Mucosa of descending colon (tissue), 3 donors: ENCODE data around the gene ABCA2. TPM values are rescaled to one million over a fixed set of nuclear protein-coding genes. Genes with fewer than 3 reads are reported as not detected.

Experiments used
- ATAC-seq: fragments of 200-7000 bp; cut with Tn5 transposase; one replicate; pipeline ENCODE4 v1.9.1; 2020; ENCODE audit warnings: mild to moderate bottlenecking, moderate library complexity
- DNase-seq, 3 donors: peaks; one replicate each; pipeline ENCODE4 v3.0.0-alpha.2; 2020
- H3K36me3 ChIP-seq: fragments of 200-600 bp; one replicate; pipeline ENCODE4 v1.8.0; 2021; ENCODE audit warnings: low read depth, mild to moderate bottlenecking
- H3K4me1 ChIP-seq: fragments of 200-600 bp; one replicate; pipeline ENCODE4 v1.8.0; 2021; ENCODE audit warnings: low read depth, mild to moderate bottlenecking
- H3K4me3 ChIP-seq: fragments of 200-600 bp; one replicate; pipeline ENCODE4 v1.8.0; 2021; ENCODE audit warnings: mild to moderate bottlenecking
- H3K9me3 ChIP-seq: fragments of 200-600 bp; one replicate; pipeline ENCODE4 v1.8.0; 2021; ENCODE audit warnings: mild to moderate bottlenecking
- CTCF ChIP-seq: fragments of 200-600 bp; IDR thresholded peaks from one replicate; pipeline ENCODE4 v1.8.0; 2022; ENCODE audit warnings: antibody characterized with exemption, mild to moderate bottlenecking
- intact Hi-C, 2 donors: fragments of 100-400 bp; cut with DNase I in 1 of 2; cut with micrococcal nuclease in 1 of 2; formaldehyde crosslinking; loops; one replicate each; pipeline versions ENCODE4 v1.11.0 to v1.11.1; 2022; cut with DNase I, micrococcal nuclease
- total RNA-seq, 3 donors: library from RNA; stranded (reverse); fragmentation: NEBNext Ultra II Directional in 2 of 3; extraction: Animal tissue kit (Norgen Biotek cat#: 25700) in 2 of 3; gene quantifications; one replicate each; pipeline versions ENCODE4 v1.2.1 to v1.2.4, GENCODE V29; 2021 to 2023
- donor health status: DM: no; HTN: no; CAD: no; lungs with moderate emphysema.
- donor health status: DM: no; HTN: no; CAD: no.
- donor health status: DM: no; HTN: yes; CAD: no.

ABCA2 gene
- total RNA-seq, 3 donors from 2014 or later = 20.1 to 77.2 (median 48.0) TPM

GRCh38 chr9:136960212-136960937, 67.7 kb downstream of the ABCA2 start:
- Histone ChIP-seq H3K36me3 (no peaks in the 10 kb centered on the region), H3K4me1 (peaks cover 9% of the 10 kb centered on the region), H3K4me3 (no peak overlapping the region), H3K9me3 (no peaks in the 10 kb centered on the region)
- ATAC-seq = peak; percentile 10
- intact Hi-C loops = no loop called here
- peak in 1 of 3 donors; percentile 70 for DNase-seq
- TF ChIP-seq CTCF = no peak

GRCh38 chr9:136958898-136959850, 68.9 kb downstream of the ABCA2 start:
- no peak for TF ChIP-seq CTCF
- intact Hi-C loops = no loop called here
- DNase-seq (no peak), ATAC-seq (no peak)
- Histone ChIP-seq H3K36me3 (no peaks in the 10 kb centered on the region), H3K4me3 (no peak overlapping the region), H3K4me1 (peaks cover 4% of the 10 kb centered on the region), H3K9me3 (no peaks in the 10 kb centered on the region)

GRCh38 chr9:136958473-136958872, 69.6 kb downstream of the ABCA2 start:
- H3K36me3 ChIP-seq = no peaks in the 10 kb centered on the region
- ATAC-seq = no peak
- H3K9me3 ChIP-seq = no peaks in the 10 kb centered on the region
- no peak for TF ChIP-seq CTCF
- DNase-seq = no peak
- H3K4me3 ChIP-seq = no peak overlapping the region
- no peaks in the 10 kb centered on the region for H3K4me1 ChIP-seq
- intact Hi-C loops = no loop called here

- ATAC-seq (no peak), DNase-seq (no peak)
- H3K4me1 ChIP-seq = no peaks in the 10 kb centered on the region
- no peaks in the 10 kb centered on the region for H3K9me3 ChIP-seq
- intact Hi-C loops = no loop called here
- TF ChIP-seq CTCF = no peak
- no peaks in the 10 kb centered on the region for H3K36me3 ChIP-seq
- no peak overlapping the region for H3K4me3 ChIP-seq
These were observed 70.1 kb downstream of the ABCA2 start for GRCh38 chr9:136957901-136958300.

GRCh38 chr9:136957461-136957860, 70.6 kb downstream of the ABCA2 start:
- DNase-seq (no peak), ATAC-seq (no peak)
- Histone ChIP-seq H3K4me1 (no peaks in the 10 kb centered on the region), H3K36me3 (no peaks in the 10 kb centered on the region), H3K4me3 (no peak overlapping the region), H3K9me3 (no peaks in the 10 kb centered on the region)
- TF ChIP-seq CTCF = no peak
- intact Hi-C loops = no loop called here

Other genes with a start within 250 kb of the ABCA2 start
- 100 to 1,000 TPM; 110 to 373 (median 127) TPM for gene TMEM141, start 236.9 kb downstream of the ABCA2 start, total RNA-seq
- 10 to 100 TPM in 1 of 3 donors, 1 to 10 TPM in 2; 4.0 to 38.0 (median 7.0) TPM for gene CCDC183, start 231.9 kb downstream of the ABCA2 start, total RNA-seq
- gene RABL6, start 220.3 kb downstream of the ABCA2 start, total RNA-seq = 100 to 1,000 TPM in 2 of 3 donors, 10 to 100 TPM in 1; 92.1 to 142 (median 112) TPM
- gene AJM1, start 185.8 kb downstream of the ABCA2 start, total RNA-seq = 10 to 100 TPM in 2 of 3 donors, 1 to 10 TPM in 1; 7.4 to 21.6 (median 16.4) TPM
- gene PHPT1, start 178.8 kb downstream of the ABCA2 start, total RNA-seq = 100 to 1,000 TPM in 2 of 3 donors, 10 to 100 TPM in 1; 96.4 to 163 (median 102) TPM
- 10 to 100 TPM; 15.4 to 43.8 (median 18.5) TPM for gene MAMDC4, start 175.9 kb downstream of the ABCA2 start, total RNA-seq
- 100 to 1,000 TPM; 311 to 445 (median 397) TPM for gene EDF1, start 161.9 kb downstream of the ABCA2 start, total RNA-seq
- 10 to 100 TPM; 19.6 to 28.2 (median 21.1) TPM for gene TRAF2, start 141.7 kb downstream of the ABCA2 start, total RNA-seq
- gene FBXW5, start 83.5 kb downstream of the ABCA2 start, total RNA-seq = 100 to 1,000 TPM; 127 to 197 (median 142) TPM
- 10 to 100 TPM in 2 of 3 donors, 1 to 10 TPM in 1; 3.2 to 15.4 (median 10.4) TPM for gene C8G, start 83.0 kb downstream of the ABCA2 start, total RNA-seq
- gene LCN12, start 76.0 kb downstream of the ABCA2 start, total RNA-seq = 10 to 100 TPM in 1 of 3 donors, 1 to 10 TPM in 2; 6.8 to 10.7 (median 7.6) TPM
- gene PTGDS, start 50.7 kb downstream of the ABCA2 start, total RNA-seq = 10 to 100 TPM in 2 of 3 donors, 1 to 10 TPM in 1; 2.5 to 45.4 (median 16.1) TPM
- under 1 TPM in 2 of 3 donors, not detected in 1; 0.17 to 0.76 TPM for gene LCNL1, start 45.2 kb downstream of the ABCA2 start, total RNA-seq
- gene PAXX, start 35.8 kb downstream of the ABCA2 start, total RNA-seq = 10 to 100 TPM; 32.0 to 39.9 (median 34.1) TPM
- 1 to 10 TPM in 1 of 3 donors, under 1 TPM in 2; 0.82 to 1.9 (median 0.99) TPM for gene CLIC3, start 31.7 kb downstream of the ABCA2 start, total RNA-seq
- under 1 TPM in 2 of 3 donors, not detected in 1; 0.14 to 0.27 TPM for gene FUT7, start 3.9 kb upstream of the ABCA2 start, total RNA-seq
- 100 to 1,000 TPM in 1 of 3 donors, 10 to 100 TPM in 2; 78.6 to 177 (median 83.0) TPM for gene NPDC1, start 17.9 kb upstream of the ABCA2 start, total RNA-seq
- gene ENTPD2, start 25.8 kb upstream of the ABCA2 start, total RNA-seq = 10 to 100 TPM in 2 of 3 donors, 1 to 10 TPM in 1; 7.7 to 26.8 (median 10.7) TPM
- 10 to 100 TPM in 1 of 3 donors, 1 to 10 TPM in 2; 2.7 to 11.2 (median 6.0) TPM for gene SAPCD2, start 42.3 kb upstream of the ABCA2 start, total RNA-seq
- gene UAP1L1, start 49.3 kb upstream of the ABCA2 start, total RNA-seq = 10 to 100 TPM; 10.5 to 13.6 (median 12.8) TPM
- 10 to 100 TPM; 36.1 to 55.4 (median 52.7) TPM for gene MAN1B1, start 58.7 kb upstream of the ABCA2 start, total RNA-seq
- gene DPP7, start 86.5 kb upstream of the ABCA2 start, total RNA-seq = 100 to 1,000 TPM in 1 of 3 donors, 10 to 100 TPM in 2; 47.0 to 114 (median 51.5) TPM
- 1 to 10 TPM in 1 of 3 donors, under 1 TPM in 1, not detected in 1; 0.36 to 2.6 TPM for gene GRIN1, start 110.9 kb upstream of the ABCA2 start, total RNA-seq
- gene LRRC26, start 141.8 kb upstream of the ABCA2 start, total RNA-seq = 10 to 100 TPM; 18.7 to 63.0 (median 58.9) TPM
- gene TMEM210, start 143.8 kb upstream of the ABCA2 start, total RNA-seq = 1 to 10 TPM in 1 of 3 donors, not detected in 2; 1.0 TPM
- gene ANAPC2, start 160.3 kb upstream of the ABCA2 start, total RNA-seq = 10 to 100 TPM; 60.8 to 65.9 (median 61.7) TPM
- gene SSNA1, start 160.4 kb upstream of the ABCA2 start, total RNA-seq = 10 to 100 TPM; 56.7 to 71.1 (median 64.0) TPM
- 100 to 1,000 TPM in 2 of 3 donors, 10 to 100 TPM in 1; 73.8 to 170 (median 122) TPM for gene TPRN, start 172.5 kb upstream of the ABCA2 start, total RNA-seq
- gene TMEM203, start 177.4 kb upstream of the ABCA2 start, total RNA-seq = 10 to 100 TPM; 30.6 to 40.4 (median 40.0) TPM
- 10 to 100 TPM; 15.9 to 19.7 (median 19.0) TPM for gene NDOR1, start 177.5 kb upstream of the ABCA2 start, total RNA-seq
- gene RNF208, start 194.0 kb upstream of the ABCA2 start, total RNA-seq = 1 to 10 TPM; 5.3 to 7.1 (median 5.8) TPM
- gene CYSRT1, start 196.9 kb upstream of the ABCA2 start, total RNA-seq = not detected
- gene RNF224, start 199.3 kb upstream of the ABCA2 start, total RNA-seq = not detected
- gene SLC34A3, start 202.7 kb upstream of the ABCA2 start, total RNA-seq = not detected
- 100 to 1,000 TPM; 286 to 379 (median 332) TPM for gene TUBB4B, start 213.1 kb upstream of the ABCA2 start, total RNA-seq
- not detected for gene STPG3, start 223.0 kb upstream of the ABCA2 start, total RNA-seq
- 10 to 100 TPM; 52.9 to 66.2 (median 60.5) TPM for gene NELFB, start 227.1 kb upstream of the ABCA2 start, total RNA-seq
- gene TOR4A, start 249.5 kb upstream of the ABCA2 start, total RNA-seq = 10 to 100 TPM; 23.3 to 48.6 (median 45.3) TPM